NCI-H1930 (cell line): Measurements from ENCODE around the gene PLCB1.
"Not testable (repeated sequence)": the region's sequence is repeated elsewhere in the genome, so short reads cannot be mapped to it uniquely, and the experiment has no call there.

ENCODE experiments used
- DNase-seq, 2 experiments: peaks; one replicate each; lab custom pipeline; 2025; lab: John Stamatoyannopoulos, UW

The PLCB1 gene

GRCh38 chr20:8402798-8403197 lies 270.7 kb downstream of the PLCB1 start:
- DNase-seq: no peak

GRCh38 chr20:8404912-8405635 lies 273.0 kb downstream of the PLCB1 start:
- no peak for DNase-seq

- DNase-seq: no peak
Observed at GRCh38 chr20:8406391-8406790, 274.3 kb downstream of the PLCB1 start.

GRCh38 chr20:8408587-8409307 lies 276.7 kb downstream of the PLCB1 start:
- DNase-seq: no peak

- no peak for DNase-seq
Observed at GRCh38 chr20:8413691-8414090, 281.6 kb downstream of the PLCB1 start.

- peak; percentile 24 to 77 for DNase-seq
Observed at GRCh38 chr20:8414586-8415274, 282.7 kb downstream of the PLCB1 start.

- DNase-seq: no peak
Observed at GRCh38 chr20:8421981-8422380, 289.9 kb downstream of the PLCB1 start.

- DNase-seq: no peak
Observed at GRCh38 chr20:8423482-8423881, 291.4 kb downstream of the PLCB1 start.

- DNase-seq: no peak
Observed at GRCh38 chr20:8424010-8424409, 291.9 kb downstream of the PLCB1 start.

- DNase-seq: no peak
Observed at GRCh38 chr20:8425016-8425415, 292.9 kb downstream of the PLCB1 start.

GRCh38 chr20:8425802-8426201 lies 293.7 kb downstream of the PLCB1 start:
- no peak for DNase-seq

- DNase-seq: no peak
Observed at GRCh38 chr20:8427419-8428040, 295.5 kb downstream of the PLCB1 start.

GRCh38 chr20:8428988-8429387 lies 296.9 kb downstream of the PLCB1 start:
- no peak for DNase-seq

GRCh38 chr20:8431538-8432434 lies 299.7 kb downstream of the PLCB1 start:
- DNase-seq: no peak

- no peak for DNase-seq
Observed at GRCh38 chr20:8432435-8433148, 300.5 kb downstream of the PLCB1 start.

GRCh38 chr20:8433291-8433690 lies 301.2 kb downstream of the PLCB1 start:
- DNase-seq: no peak

GRCh38 chr20:8434326-8434876 lies 302.3 kb downstream of the PLCB1 start:
- no peak for DNase-seq

- DNase-seq: no peak
Observed at GRCh38 chr20:8435285-8436035, 303.4 kb downstream of the PLCB1 start.

- DNase-seq: not testable (repeated sequence)
Observed at GRCh38 chr20:8436938-8437337, 304.9 kb downstream of the PLCB1 start.

- no peak for DNase-seq
Observed at GRCh38 chr20:8438748-8439147, 306.7 kb downstream of the PLCB1 start.
